K562 (cell line): ENCODE measurements around the gene TUBB4B. TPM values are rescaled to one million over a fixed set of nuclear protein-coding genes. Genes with fewer than 3 reads are reported as not detected.

Source experiments
- CBFA2T2 ChIP-seq: fragments of 450-650 bp; conservative IDR thresholded peaks from 2 replicates; pipeline ENCODE4 v1.6.1; 2017; ENCODE audit warnings: mild to moderate bottlenecking
- CREB3L1 ChIP-seq: fragments of 450-650 bp; IDR thresholded peaks from 2 replicates; pipeline ENCODE4 v1.6.1; 2014; ENCODE audit warnings: low read depth, mild to moderate bottlenecking, moderate library complexity, borderline replicate concordance
- EHMT2 ChIP-seq: fragments of 450-650 bp; IDR thresholded peaks from 2 replicates; pipeline ENCODE4 v1.6.1; 2018; ENCODE audit warnings: antibody characterized with exemption
- FOXJ3 ChIP-seq: sonication (generic); formaldehyde crosslinking; IDR thresholded peaks from 2 replicates; pipeline ENCODE4 v1.4.0; 2020; ENCODE audit warnings: mild to moderate bottlenecking, missing genetic modification reagents
- HDAC2 ChIP-seq: fragments of 450-650 bp; IDR thresholded peaks from 2 replicates; pipeline ENCODE4 v1.6.1; 2016; ENCODE audit warnings: mild to moderate bottlenecking
- HDAC8 ChIP-seq: fragments of 450-650 bp; IDR thresholded peaks from 2 replicates; pipeline ENCODE4 v1.6.1; 2016; ENCODE audit warnings: mild to moderate bottlenecking, missing genetic modification characterization, moderate library complexity, missing compliant biosample characterization
- NEUROD1 ChIP-seq: fragments of 150-350 bp; IDR thresholded peaks from 2 replicates; pipeline ENCODE4 v1.6.1; 2014; ENCODE audit warnings: borderline replicate concordance, low read length, low read depth; ENCODE audit not compliant: partially characterized antibody
- RAD51 ChIP-seq: fragments of 450-650 bp; IDR thresholded peaks from 2 replicates; pipeline ENCODE4 v1.7.1; 2016; ENCODE audit warnings: low read depth, mild to moderate bottlenecking, borderline replicate concordance
- SMAD4 ChIP-seq: fragments of 250-450 bp; sonication (Bioruptor Pico); conservative IDR thresholded peaks from 2 replicates; pipeline ENCODE4 v1.8.0; 2021; ENCODE audit warnings: inconsistent platforms, mild to moderate bottlenecking, moderate library complexity
- SREBF1 ChIP-seq: fragments of 150-350 bp; IDR thresholded peaks from 2 replicates; pipeline ENCODE4 v1.6.1; 2014; ENCODE audit warnings: antibody characterized with exemption, low read depth, low read length, borderline replicate concordance
- STAG1 ChIP-seq: sonication (generic); formaldehyde crosslinking; IDR thresholded peaks from 2 replicates; pipeline ENCODE4 v1.5.0; 2020; ENCODE audit warnings: missing genetic modification reagents, borderline replicate concordance
- WHSC1 ChIP-seq: IDR thresholded peaks from one replicate; pipeline ENCODE4 v1.6.1; 2012; ENCODE audit warnings: low read length, control low read depth, inconsistent platforms
- ZBTB26 ChIP-seq: fragments of 450-650 bp; formaldehyde crosslinking; IDR thresholded peaks from 2 replicates; pipeline ENCODE4 v1.4.0; 2022; ENCODE audit warnings: missing genetic modification characterization
- ZBTB8A ChIP-seq: fragments of 450-650 bp; IDR thresholded peaks from 2 replicates; pipeline ENCODE4 v1.6.1; 2018; ENCODE audit warnings: mild to moderate bottlenecking, moderate library complexity; ENCODE audit not compliant: partially characterized antibody
- ZMIZ1 ChIP-seq, 2 experiments: fragments of 150-350 bp in 1 of 2; IDR thresholded peaks; 2 replicates each; pipeline ENCODE4 v1.6.1; 2012 to 2016; ENCODE audit warnings: low read depth in 2 of 2, low read length in 2 of 2, mild to moderate bottlenecking in 1 of 2, moderate library complexity in 1 of 2
- ZNF699 ChIP-seq: fragments of 250-450 bp; sonication (Bioruptor Pico); IDR thresholded peaks from 2 replicates; pipeline ENCODE4 v1.8.0; 2021; ENCODE audit warnings: mild to moderate bottlenecking, moderate library complexity; ENCODE audit not compliant: insufficient replicate concordance
- ZNF780A ChIP-seq: fragments of 250-450 bp; sonication (Bioruptor Pico); IDR thresholded peaks from 2 replicates; pipeline ENCODE4 v1.5.0; 2021; ENCODE audit warnings: mild to moderate bottlenecking
- ZZZ3 ChIP-seq: fragments of 450-650 bp; IDR thresholded peaks from 2 replicates; pipeline ENCODE4 v1.6.1; 2016; ENCODE audit warnings: antibody characterized with exemption, mild to moderate bottlenecking, moderate library complexity
- polyA plus RNA-seq, 8 experiments: library from polyadenylated mRNA; depleted of rRNA in 4 of 8; stranded (reverse) in 5 of 8; unstranded in 3 of 8; fragments of >200 nt; fragmentation: Nextera tagmentation in 2 of 8; fragmentation: Illumina TruSeq in 1 of 8; extraction: Ambion mirVana in 2 of 8; extraction: Trizol in 1 of 8; gene quantifications; 2 replicates each; pipeline versions ENCODE4 v1.2.1 to v1.2.3, GENCODE V29; 2011 to 2014; ENCODE audit warnings: inconsistent platforms in 1 of 8, missing spikeins in 1 of 8
- total RNA-seq, 7 experiments: library from RNA; depleted of rRNA in 6 of 7; stranded (reverse); fragments of >200 nt in 6 of 7; fragmentation: Illumina TruSeq in 2 of 7; extraction: Trizol in 2 of 7; gene quantifications; 2 replicates each; pipeline versions ENCODE4 v1.2.1 to v1.2.3, GENCODE V29; 2011 to 2021; ENCODE audit warnings: low replicate concordance in 1 of 7

TUBB4B gene
- total and polyA plus RNA-seq, 9 of the 15 experiments (the other 6 are each of a cell fraction or from before 2014, with no cell fraction given), result 24.1 to 443 (median 268) TPM

GRCh38 chr9:137236238-137236935 is 4.7 kb upstream of the TUBB4B start (continued):
- TF ChIP-seq ZMIZ1 (IDR thresholded peaks at IDR 0.05; ENCODE audit: low read depth in 2 of 2, low read length in 2 of 2), result peak in 1 of 2 experiments; percentile 72; a peak in 1 of 4 replicates
- no peak for TF ChIP-seq WHSC1
- 0 out of 2 replicates have a peak, but pooled peaks have one; percentile 49 for TF ChIP-seq CREB3L1
- no peak for TF ChIP-seq ZBTB26 (CRISPR knock-in tag)
- TF ChIP-seq ZNF780A (CRISPR knock-in tag), result no peak
- TF ChIP-seq CBFA2T2, result peak; percentile 87
- TF ChIP-seq HDAC2, result 0 out of 2 replicates have a peak, but pooled peaks have one; percentile 72
- no peak for TF ChIP-seq SREBF1
- TF ChIP-seq EHMT2, result no peak
- TF ChIP-seq SMAD4 (CRISPR knock-in tag), result peak; percentile 95
- TF ChIP-seq ZZZ3, result no peak
- TF ChIP-seq NEUROD1, result peak; percentile 49
- no peak for TF ChIP-seq FOXJ3 (CRISPR knock-in tag)
- TF ChIP-seq ZBTB8A, result no peak
- TF ChIP-seq HDAC8 (tag), result no peak
- peak; percentile 94 for TF ChIP-seq STAG1 (CRISPR knock-in tag)
- TF ChIP-seq ZNF699 (CRISPR knock-in tag), result no peak
- peak; percentile 78 for TF ChIP-seq RAD51
